GM18526 (cell line): ENCODE measurements around the gene DSE.

Experiments
- POLR2A ChIP-seq: IDR thresholded peaks from 3 replicates; pipeline ENCODE4 v1.6.1; 2011; ENCODE audit not compliant: insufficient read length; ENCODE audit errors: extremely low read depth

DSE gene

DNA sequence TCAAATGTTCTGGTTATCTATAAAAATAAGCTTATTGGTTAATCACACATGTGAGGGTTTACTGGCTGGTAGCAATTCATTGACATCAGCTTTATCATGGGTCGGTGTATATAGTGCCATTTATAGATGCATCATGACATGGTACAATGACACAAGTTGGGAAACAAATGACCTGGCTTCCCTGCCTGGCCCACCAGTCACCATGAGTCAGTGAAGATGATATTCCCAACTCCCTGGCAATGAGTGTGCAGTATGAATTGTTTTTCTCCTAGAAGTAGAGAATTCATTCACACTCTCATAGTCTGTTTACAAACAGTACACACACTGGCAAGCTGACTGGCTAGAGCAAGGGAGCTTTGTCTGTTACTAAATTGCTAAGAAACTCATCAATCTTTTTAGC lies 53.3 kb downstream of the DSE start:
- TF ChIP-seq POLR2A = no peak

DNA sequence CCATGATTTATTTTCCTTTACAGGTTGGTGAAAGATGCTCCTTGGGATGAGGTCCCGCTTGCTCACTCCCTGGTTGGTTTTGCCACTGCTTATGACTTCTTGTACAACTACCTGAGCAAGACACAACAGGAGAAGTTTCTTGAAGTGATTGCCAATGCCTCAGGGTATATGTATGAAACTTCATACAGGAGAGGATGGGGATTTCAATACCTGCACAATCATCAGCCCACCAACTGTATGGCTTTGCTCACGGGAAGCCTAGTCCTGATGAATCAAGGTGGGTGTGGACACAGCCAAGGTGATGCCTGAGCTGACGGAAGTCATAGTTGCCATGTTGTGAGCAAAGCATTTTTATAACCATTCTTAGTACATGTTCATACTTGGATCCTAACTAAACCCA lies 55.8 kb downstream of the DSE start:
- TF ChIP-seq POLR2A = no peak

DNA sequence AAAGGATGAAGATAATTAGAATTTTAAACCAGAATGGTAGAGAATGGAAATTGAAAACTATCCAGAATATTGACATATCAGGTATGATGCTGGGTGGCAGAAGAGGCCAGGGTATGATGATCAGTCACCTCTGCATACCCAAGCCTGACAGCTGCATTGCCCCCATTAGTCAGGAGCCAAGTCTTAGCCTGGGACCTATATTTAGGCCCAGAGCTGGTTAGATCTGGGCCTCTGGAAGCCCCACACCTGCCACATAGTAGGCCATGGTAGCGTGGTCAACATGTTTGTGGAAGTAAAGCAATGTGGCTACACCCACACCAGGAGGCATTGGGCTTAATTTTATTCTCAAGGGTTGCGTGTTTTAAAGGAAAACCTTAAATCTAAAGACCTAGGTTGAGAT lies 58.4 kb downstream of the DSE start:
- TF ChIP-seq POLR2A = no peak

DNA sequence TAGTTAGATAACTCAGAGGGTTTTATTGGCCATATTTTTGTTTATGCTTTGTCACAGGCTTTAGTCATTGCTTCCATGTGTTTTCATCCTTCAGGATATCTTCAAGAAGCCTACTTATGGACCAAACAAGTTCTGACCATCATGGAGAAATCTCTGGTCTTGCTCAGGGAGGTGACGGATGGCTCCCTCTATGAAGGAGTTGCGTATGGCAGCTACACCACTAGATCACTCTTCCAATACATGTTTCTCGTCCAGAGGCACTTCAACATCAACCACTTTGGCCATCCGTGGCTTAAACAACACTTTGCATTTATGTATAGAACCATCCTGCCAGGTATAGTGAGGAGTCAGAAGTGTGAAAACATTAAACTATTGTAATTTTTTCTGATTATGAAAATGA lies 60.1 kb downstream of the DSE start:
- no peak for TF ChIP-seq POLR2A

DNA sequence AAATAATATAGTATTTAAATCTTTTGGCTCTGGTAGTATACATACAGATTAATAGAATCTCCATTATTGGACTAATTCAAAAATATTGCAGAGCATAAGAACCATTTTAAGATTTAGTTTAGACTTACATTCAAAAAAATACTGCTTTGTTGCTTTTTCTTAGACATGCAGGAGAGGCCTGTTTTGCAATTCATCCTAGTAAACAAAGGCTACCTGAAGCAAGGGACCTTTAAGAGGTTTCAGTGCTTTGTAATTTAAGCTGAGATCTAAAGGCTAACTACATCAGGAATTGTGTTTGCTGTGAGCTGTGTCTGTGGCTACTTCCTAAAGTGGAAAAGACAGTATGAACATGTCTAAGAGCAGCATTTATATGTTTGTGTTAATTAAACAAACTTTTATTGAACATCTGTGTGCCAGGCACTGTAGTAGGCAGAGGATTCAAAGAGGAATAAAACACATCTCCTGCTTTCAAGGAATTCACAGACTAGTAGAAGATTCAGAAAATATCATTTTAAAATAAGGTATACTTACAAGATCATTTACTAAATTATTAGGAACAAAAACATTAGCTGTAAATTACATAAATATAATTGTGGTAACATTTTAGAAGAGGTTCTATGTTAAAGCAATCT lies 61.3 kb downstream of the DSE start:
- no peak for TF ChIP-seq POLR2A

DNA sequence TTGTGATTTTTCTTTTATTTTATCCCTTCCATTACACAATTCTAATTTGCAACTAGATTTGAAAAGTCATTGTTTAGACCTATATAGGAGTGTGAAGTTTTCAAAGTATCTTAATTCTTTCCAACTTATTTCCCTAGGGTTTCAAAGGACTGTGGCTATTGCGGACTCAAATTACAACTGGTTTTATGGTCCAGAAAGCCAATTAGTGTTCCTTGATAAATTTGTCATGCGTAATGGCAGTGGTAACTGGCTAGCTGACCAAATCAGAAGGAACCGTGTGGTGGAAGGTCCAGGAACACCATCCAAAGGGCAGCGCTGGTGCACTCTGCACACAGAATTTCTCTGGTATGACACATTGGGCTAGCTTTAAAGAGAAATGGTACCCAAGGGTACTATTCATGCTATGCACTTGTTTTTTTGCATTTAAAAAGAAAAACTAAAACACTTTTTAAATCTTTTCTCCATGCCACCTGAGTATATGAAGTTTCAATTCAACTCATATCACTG lies 62.5 kb downstream of the DSE start:
- no peak for TF ChIP-seq POLR2A

DNA sequence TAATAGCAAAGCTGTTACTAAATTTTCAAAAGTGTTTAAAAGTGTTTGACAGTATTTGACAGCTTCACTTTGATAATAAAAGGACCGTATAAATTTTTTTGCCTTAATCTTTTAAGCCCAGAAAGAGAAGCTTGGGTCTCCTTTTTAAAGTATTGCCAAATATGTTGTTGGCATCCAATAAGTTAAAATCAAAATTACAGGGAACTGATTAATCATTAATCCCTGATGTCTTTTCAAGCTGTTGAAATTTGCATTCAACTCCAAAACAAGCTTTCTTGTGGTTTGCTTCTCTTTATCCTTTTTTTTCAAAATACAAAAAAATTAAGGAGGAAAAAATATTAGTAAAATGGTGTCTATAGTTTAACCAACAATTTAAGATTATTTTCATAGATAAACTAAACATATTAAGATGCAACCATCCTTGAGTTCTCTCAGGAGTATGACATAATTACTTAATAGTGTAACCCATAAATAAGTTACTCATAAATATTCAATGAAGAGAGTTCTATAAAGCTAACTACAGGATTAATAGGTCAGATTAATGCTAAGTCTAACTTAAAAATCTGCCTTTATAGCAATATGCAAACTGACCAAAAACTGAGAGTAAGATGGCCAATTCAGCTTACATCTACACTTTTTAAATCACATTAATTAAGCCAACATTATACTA lies 63.4 kb downstream of the DSE start:
- TF ChIP-seq POLR2A = no peak

DNA sequence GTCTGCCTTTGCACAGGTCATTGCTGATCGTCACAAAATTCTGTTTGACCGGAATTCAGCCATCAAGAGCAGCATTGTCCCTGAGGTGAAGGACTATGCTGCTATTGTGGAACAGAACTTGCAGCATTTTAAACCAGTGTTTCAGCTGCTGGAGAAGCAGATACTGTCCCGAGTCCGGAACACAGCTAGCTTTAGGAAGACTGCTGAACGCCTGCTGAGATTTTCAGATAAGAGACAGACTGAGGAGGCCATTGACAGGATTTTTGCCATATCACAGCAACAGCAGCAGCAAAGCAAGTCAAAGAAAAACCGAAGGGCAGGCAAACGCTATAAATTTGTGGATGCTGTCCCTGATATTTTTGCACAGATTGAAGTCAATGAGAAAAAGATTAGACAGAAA lies 65.8 kb downstream of the DSE start:
- no peak for TF ChIP-seq POLR2A

DNA sequence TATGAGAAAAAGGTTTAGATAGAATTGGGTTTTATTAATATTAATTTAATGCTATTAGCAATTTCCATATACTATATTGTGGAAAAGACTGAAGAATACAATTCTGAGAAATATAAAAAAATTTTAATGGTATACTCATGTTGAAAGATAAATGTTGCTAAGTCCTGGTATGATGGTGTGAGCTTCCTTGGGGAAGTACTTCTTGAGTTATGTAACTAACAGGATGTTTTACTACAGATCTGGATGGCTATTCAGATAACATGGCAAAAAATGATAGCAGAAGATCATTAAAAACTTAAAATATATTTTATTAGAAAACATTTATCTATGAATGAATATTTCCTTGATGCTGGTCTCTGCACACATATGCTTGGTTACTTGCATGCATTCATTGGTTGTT lies 66.9 kb downstream of the DSE start:
- no peak for TF ChIP-seq POLR2A

DNA sequence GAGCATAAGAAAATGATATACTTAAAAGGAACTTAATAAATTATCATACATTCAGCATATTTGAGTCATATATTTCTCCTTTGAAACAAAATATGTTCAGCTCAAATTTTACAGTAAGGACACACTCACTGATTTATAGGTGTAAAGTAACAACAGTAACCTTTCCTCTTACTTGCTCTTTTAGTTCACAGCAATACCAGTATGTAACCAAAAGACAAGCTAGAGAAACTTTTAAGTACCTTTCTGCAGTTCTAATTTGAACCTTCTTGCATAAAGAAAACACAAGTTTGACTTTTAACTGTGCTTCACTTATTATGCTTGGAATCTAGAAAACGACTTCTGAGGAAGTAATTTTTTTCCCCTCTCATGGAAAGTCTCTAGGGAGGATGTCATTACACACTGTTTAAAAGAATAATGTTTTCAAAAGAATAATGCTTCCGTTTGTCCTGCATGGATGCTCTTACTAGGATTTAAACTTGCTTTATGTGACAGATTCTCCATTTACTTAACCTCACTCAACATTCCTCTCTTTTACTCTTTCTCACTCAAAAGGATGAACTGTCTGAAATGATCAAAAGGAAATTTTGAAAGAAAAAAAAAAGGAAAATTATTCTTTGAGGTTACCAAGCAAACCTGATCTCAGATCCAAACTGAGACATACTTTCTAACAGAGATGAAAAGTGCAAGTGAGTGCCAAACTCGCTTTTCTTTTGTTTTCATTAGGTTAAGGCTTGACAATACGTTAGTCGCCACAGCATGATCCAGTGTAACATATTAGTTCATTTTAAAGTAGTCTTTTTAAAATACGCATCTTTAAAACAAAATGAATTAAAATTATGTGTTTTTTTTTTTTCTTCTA lies 68.1 kb downstream of the DSE start:
- no peak for TF ChIP-seq POLR2A

DNA sequence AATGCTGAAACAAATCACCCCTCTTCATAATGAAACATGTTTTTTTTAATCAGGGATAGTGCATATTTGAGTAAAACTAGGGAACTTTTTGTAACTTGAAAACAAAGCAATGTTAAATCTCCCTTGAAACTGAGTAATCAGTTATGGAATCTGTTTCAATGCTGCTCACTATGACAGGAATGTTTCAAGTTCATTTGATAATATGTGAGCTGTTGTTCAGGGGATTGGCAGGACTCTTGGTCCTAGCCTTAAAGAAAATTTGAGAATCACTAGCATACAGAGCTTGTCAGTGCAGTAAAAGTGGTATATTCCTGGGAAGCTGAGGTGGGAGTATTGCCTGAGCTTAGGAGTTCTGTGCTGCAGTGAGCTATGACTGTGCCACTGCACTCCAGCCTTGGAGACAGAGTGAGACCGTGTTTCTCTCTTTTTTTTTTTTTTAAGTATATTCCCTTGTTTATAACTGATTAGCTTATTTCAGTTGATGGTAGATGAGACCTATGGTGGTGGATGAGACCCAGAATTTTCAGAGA lies 68.8 kb downstream of the DSE start:
- TF ChIP-seq POLR2A = no peak

DNA sequence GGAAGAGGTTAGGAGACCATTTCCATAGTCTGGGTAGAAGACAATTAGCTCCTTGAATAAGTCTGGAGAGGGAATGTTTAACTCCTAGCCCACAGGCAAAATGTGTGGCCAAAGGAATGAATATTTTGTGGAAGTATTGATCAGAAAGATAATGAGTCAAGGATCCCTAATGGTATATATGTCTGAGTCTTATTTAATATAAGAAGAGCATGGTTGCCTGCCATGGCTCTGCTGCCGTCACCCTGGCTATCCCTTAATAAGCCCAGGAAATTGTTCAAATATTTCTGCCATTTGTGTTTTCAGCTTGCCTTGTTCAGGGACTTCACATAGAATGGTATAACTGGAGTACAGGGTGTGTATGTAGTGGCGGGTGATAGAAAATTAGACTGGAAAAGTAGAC lies 72.4 kb downstream of the DSE start:
- no peak for TF ChIP-seq POLR2A

DNA sequence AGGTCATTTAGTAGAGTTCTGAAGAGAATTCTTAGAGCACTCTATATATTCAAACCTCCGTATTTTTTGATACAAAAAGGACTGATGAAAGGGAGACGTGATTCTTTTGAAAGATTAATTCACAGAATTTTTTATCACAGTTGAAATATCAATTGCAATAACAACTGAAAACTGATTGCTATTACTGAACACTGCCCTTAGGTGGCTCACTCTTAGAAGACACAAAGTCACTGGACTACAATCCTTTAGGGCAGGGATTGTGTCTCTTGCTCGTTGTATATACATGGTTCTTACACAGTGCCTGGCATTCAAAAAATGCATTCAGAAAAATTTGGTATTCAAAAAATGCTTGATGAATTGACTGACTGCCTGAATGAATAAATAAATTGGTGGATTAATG lies 73.3 kb downstream of the DSE start:
- no peak for TF ChIP-seq POLR2A

DNA sequence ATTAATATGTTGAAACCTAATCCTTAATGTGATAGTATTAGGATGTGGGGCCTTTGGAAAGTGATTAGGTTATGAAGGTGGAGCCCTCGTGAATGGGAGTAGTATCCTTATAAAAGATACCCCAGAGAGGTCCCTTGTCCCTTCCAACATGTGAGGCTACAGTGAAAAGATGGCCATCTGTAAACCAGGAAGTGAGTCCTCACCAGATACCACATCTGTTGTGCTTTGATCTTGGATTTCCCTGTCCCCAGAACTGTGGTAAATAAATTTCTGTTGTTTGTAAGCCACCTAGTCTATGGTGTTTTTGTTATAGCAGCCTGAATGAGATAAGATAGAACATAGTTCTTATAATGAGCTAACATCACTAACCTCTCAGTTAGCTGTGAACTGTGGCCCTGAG lies 73.8 kb downstream of the DSE start:
- TF ChIP-seq POLR2A = no peak

DNA sequence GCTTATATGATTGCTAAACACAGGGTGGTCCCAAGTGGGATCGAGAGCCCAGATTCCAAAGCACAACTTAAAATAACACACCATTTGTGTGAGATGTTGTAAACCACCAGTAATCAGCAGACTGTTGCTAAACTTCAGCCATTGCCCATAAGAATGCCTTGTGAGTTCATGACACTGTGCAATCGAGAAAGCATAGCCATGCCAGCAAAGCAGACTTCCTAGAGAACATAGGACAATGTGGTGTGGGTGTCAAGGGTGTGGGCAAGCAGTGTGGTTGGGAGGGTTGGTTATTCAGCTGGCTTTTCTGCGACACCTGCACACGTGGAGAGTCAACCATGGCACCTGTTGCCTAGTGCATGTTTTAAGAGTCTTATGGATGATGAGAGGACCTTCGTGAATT lies 74.4 kb downstream of the DSE start:
- TF ChIP-seq POLR2A = no peak

DNA sequence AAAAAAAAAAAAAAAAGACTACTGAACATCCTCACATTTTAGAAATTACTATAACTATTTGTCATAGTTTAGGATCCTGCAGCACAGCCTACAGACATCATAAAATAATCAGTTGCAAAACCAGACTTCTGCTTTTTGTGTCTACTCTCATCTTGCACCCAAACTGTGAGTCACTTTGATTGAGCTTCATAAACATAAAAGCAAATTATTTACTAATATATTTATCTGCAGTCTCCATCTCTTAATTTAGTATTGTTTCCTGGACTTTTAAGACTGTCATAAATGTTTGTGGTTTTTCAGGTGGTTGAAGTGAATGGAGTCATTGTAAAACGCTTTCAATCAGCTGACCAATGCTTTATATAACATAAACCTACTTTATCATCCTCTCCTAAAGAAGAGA lies 75.7 kb downstream of the DSE start:
- TF ChIP-seq POLR2A = no peak
